Measurements from ENCODE around the gene POLRMT.

The POLRMT gene

DNA sequence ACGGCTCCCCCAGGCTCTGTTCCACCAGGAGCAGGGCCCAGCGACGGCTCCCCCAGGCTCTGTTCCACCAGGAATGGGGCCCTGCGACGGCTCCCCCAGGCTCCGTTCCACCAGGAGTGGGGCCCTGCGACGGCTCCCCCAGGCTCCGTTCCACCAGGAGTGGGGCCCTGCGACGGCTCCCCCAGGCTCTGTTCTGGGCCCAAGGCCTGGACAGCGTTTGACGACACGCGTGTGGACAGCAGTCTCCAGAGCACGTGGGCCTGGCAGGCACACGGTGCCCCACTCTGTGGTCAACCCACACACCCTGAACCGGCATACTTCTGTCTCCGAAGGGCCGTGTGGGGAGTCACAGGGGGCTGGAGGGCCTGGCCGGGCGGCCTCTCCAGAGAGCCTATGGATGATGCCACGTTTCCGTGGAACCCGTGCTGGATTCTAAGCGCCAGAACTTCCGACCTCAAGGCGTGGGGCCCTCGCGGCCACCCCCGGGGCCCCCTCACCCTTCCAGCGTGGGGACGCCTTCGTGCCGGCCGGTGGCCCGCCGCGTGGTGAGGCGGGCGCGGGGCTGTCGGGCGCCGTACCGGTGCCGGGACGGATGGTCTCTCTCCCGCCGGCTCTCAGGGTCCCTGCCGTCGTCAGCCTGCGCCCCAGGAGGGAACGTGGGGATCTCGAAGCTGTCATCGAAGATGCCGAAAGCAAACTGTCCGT is 17.9 kb upstream of the POLRMT start:
- no peak overlapping the region for H3K27ac ChIP-seq
- H3K4me3 ChIP-seq (IDR thresholded peaks at IDR 0.05; ENCODE audit: insufficient read depth, low read depth, low read length) = no peak overlapping the region
- no peaks in the 10 kb centered on the region for H3K4me1 ChIP-seq (ENCODE audit: low read depth, poor library complexity, severe bottlenecking)
- no peak overlapping the region for H3K4me2 ChIP-seq
- no peaks in the 10 kb centered on the region; the same call in 1 of the 2 replicates for H3K36me3 ChIP-seq (ENCODE audit: insufficient read depth)
- H3K79me2 ChIP-seq (ENCODE audit: insufficient read depth, low read depth) = peaks cover 48% of the 10 kb centered on the region
- H3K27me3 ChIP-seq (ENCODE audit: insufficient read depth, low read depth) = no peaks in the 10 kb centered on the region
- no peak overlapping the region for H2AFZ ChIP-seq (ENCODE audit: low read depth)
- TF ChIP-seq, protein P1, sequence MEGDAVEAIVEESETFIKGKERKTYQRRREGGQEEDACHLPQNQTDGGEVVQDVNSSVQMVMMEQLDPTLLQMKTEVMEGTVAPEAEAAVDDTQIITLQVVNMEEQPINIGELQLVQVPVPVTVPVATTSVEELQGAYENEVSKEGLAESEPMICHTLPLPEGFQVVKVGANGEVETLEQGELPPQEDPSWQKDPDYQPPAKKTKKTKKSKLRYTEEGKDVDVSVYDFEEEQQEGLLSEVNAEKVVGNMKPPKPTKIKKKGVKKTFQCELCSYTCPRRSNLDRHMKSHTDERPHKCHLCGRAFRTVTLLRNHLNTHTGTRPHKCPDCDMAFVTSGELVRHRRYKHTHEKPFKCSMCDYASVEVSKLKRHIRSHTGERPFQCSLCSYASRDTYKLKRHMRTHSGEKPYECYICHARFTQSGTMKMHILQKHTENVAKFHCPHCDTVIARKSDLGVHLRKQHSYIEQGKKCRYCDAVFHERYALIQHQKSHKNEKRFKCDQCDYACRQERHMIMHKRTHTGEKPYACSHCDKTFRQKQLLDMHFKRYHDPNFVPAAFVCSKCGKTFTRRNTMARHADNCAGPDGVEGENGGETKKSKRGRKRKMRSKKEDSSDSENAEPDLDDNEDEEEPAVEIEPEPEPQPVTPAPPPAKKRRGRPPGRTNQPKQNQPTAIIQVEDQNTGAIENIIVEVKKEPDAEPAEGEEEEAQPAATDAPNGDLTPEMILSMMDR (conservative IDR thresholded peaks at IDR 0.05; ENCODE audit: low read depth, low read length) = no peak
- H4K20me1 ChIP-seq (ENCODE audit: insufficient read depth) = peaks cover 17% of the 10 kb centered on the region; the same call in 1 of the 2 replicates
- no peak overlapping the region for H3K9ac ChIP-seq

DNA sequence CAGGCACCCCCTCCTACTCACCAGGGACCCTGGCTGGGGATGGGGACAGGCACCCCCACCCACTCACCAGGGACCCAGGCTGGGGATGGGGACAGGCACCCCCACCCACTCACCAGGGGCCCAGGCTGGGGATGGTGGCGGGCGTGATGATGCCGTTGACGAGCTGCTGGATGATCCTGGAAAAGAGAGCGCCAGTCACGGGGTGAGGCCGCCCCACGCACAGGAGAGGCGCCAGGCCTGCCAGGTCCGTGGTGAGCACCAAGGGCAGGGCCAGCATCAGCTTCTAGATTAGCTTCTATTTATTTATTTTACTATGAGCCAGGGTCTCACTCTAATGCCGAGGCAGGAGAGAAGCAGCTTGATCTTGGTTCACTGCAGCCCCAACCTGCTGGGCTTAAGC is 16.8 kb upstream of the POLRMT start:
- H3K27me3 ChIP-seq (ENCODE audit: insufficient read depth, low read depth) = no peaks in the 10 kb centered on the region
- H3K79me2 ChIP-seq (ENCODE audit: insufficient read depth, low read depth) = peaks cover 37% of the 10 kb centered on the region
- H3K9ac ChIP-seq = no peak overlapping the region
- H4K20me1 ChIP-seq (ENCODE audit: insufficient read depth) = peaks cover 9% of the 10 kb centered on the region; the same call in 1 of the 2 replicates
- TF ChIP-seq, protein P1 (conservative IDR thresholded peaks at IDR 0.05; ENCODE audit: low read depth, low read length) = no peak
- no peaks in the 10 kb centered on the region for H3K4me1 ChIP-seq (ENCODE audit: low read depth, poor library complexity, severe bottlenecking)
- H3K4me3 ChIP-seq (IDR thresholded peaks at IDR 0.05; ENCODE audit: insufficient read depth, low read depth, low read length) = no peak overlapping the region
- H3K27ac ChIP-seq = no peak overlapping the region
- H2AFZ ChIP-seq (ENCODE audit: low read depth) = no peak overlapping the region
- H3K4me2 ChIP-seq = no peak overlapping the region
- no peaks in the 10 kb centered on the region; the same call in 1 of the 2 replicates for H3K36me3 ChIP-seq (ENCODE audit: insufficient read depth)

DNA sequence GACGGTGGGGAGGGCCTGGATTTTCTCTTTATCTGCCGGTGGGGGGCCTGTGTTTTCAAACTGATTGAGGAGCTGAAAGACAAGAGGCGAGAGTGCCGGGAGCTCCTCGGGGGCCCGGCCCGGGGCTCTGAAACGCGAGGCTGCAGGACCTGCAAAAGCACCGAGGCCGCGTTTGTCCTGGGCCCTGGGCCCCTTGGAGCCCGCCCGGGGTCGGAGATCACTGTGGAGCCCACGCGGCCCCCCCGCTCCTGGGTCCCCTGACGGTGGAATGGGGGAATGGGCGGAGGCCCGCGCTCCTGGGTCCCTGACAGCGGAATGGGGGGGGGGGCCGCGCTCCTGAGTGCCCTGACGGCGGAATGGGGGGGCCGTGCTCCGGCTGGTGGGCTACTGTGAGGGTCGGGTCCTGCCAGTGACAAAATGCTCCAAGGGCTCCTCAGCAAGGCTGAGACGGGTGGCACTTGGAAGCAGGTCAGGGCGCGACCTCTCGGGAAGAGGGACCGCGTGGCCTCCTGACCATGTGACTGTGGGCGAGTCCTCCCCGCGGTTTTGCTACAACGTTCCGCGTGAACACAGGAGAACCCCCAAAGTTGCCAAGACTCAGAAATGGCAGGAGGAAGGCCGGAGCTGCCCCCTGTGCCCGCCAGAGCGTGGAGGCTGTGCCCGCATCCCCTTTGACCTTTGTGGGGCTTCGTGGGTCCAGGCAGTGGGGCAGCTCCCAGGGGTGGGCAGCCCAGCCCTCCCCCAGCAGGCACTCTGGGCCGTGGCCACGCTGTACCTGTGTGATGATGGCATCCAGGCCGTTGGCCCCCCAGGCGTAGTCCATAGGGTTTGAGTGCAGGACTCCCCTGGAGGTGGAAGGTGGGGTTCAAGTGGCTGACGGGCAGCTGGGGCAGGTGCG is 15.8 kb upstream of the POLRMT start:
- Histone ChIP-seq H3K36me3 (ENCODE audit: insufficient read depth) (no peaks in the 10 kb centered on the region; the same call in 1 of the 2 replicates), H3K79me2 (ENCODE audit: insufficient read depth, low read depth) (peaks cover 27% of the 10 kb centered on the region), H3K4me1 (ENCODE audit: low read depth, poor library complexity, severe bottlenecking) (no peaks in the 10 kb centered on the region), H3K4me3 (IDR thresholded peaks at IDR 0.05; ENCODE audit: insufficient read depth, low read depth, low read length) (no peak overlapping the region), H4K20me1 (ENCODE audit: insufficient read depth) (peaks cover 3% of the 10 kb centered on the region; the same call in 1 of the 2 replicates), H3K27me3 (ENCODE audit: insufficient read depth, low read depth) (no peaks in the 10 kb centered on the region), H3K27ac (no peak overlapping the region), H3K9ac (no peak overlapping the region), H3K4me2 (no peak overlapping the region), H2AFZ (ENCODE audit: low read depth) (no peak overlapping the region)
- TF ChIP-seq, protein P1 (conservative IDR thresholded peaks at IDR 0.05; ENCODE audit: low read depth, low read length) = no peak

DNA sequence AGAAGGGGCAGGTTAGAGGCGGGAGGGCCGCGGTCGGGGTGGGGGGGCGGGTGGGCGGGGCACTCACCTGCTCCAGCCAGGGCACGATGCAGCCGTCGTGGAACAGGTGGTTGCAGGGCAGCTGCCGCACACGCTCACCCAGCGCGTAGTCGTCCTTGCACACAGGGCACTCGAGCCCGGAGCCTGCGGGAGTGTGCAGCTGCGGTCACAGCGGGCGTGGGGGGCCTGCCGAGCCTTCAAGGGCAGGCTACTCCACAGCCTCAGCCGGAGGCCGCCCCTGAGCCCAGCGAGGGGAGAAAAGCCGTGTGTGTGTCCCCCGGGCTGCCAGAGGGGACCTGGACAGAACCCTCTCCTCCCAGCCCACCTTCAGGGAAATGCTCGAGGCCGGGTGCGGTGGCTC is 15.0 kb upstream of the POLRMT start:
- no peak overlapping the region for H3K4me3 ChIP-seq (IDR thresholded peaks at IDR 0.05; ENCODE audit: insufficient read depth, low read depth, low read length)
- H4K20me1 ChIP-seq (ENCODE audit: insufficient read depth) = no peaks in the 10 kb centered on the region; the same call in 1 of the 2 replicates

More for the DNA sequence above, 15.0 kb upstream of the POLRMT start:
- Histone ChIP-seq H3K79me2 (ENCODE audit: insufficient read depth, low read depth) (peaks cover 19% of the 10 kb centered on the region), H3K4me1 (ENCODE audit: low read depth, poor library complexity, severe bottlenecking) (no peaks in the 10 kb centered on the region), H3K27ac (no peak overlapping the region), H2AFZ (ENCODE audit: low read depth) (no peak overlapping the region), H3K4me2 (no peak overlapping the region), H3K27me3 (ENCODE audit: insufficient read depth, low read depth) (no peaks in the 10 kb centered on the region), H3K9ac (no peak overlapping the region), H3K36me3 (ENCODE audit: insufficient read depth) (no peaks in the 10 kb centered on the region; the same call in 1 of the 2 replicates)
- TF ChIP-seq, protein P1 (conservative IDR thresholded peaks at IDR 0.05; ENCODE audit: low read depth, low read length) = no peak

Measured in KMS-11 (cell line).